HG03039 (cell line): ENCODE measurements around the gene ZNF490.
"Not testable (repeated sequence)": the region's sequence is repeated elsewhere in the genome, so short reads cannot be mapped to it uniquely, and the experiment has no call there.

Experiments
- ATAC-seq: cut with Tn5 transposase; IDR thresholded peaks from one replicate; pipeline ENCODE4 v1.9.1; 2021; ENCODE audit warnings: mild to moderate bottlenecking, moderate library complexity; ENCODE audit not compliant: unreplicated experiment

The ZNF490 gene

DNA sequence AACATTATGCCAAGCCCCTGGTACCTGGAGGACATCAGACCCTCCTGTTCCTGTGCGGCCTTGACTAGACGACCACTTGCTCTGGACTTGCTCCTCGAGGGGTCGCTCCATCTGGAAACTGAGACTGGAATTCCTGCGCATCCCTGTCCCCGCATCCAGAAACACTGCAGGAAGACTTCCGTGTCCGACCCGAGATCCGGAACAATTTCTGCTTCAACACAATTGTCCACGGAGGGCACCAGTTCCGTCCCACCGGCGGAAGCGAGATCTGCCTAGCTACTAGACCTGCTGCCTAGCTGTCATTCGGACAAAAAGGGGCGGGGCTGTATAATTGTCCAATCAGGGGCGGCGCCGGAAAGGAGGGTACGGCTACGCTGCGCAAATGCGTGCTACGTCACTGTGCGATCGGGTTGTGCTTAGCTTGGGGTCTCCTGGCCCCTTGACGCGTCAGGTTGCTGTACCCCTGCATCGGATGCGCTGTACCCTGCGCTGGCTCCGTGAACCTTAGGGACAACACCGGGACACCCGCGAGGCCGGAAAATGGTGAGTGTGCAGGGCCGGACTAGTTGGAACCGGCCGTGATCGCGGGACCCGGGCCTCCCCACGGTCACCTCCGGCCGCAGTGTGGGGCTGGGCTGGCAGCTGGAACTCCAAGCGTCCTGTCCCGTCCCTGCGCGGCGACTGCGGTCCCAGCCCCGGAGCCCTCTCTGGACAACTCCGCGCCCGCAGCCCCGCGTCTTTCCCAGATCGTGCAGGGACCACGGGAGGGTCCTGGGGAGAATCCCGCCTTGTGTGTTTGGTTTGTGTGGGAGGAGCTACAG lies at the start of gene ZNF490, which contains the start of gene ZNF791:
ZNF490 (minus strand) TSS at position 274 of the 821 bp plus-strand sequence; CDS start at position 141, 133 bp downstream.
ZNF791 (plus strand) TSS at position 381 of the 821 bp plus-strand sequence; CDS start at position 541, 160 bp downstream.
- peak; percentile 77 for ATAC-seq

DNA sequence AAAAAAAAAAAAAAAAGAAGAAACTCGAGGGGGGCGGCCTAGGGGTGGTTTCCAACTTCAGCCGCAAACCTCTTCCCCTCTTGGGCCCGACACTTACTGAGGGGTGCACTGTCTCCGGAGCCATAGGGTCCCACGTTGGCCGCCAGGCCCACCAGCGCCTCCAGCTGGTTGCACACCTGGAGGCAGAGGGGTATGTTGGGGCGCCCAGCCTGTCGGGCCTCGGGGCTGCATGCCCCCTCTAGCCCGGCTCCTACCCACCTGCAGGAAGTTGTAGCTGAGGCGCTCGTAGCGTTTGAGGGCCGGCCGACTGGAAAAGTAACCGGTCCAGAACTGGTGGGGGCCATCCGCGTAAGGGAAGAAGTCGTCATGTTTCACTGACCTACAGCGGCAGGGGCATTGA lies 47.4 kb upstream of the ZNF490 start:
- ATAC-seq, result no peak

DNA sequence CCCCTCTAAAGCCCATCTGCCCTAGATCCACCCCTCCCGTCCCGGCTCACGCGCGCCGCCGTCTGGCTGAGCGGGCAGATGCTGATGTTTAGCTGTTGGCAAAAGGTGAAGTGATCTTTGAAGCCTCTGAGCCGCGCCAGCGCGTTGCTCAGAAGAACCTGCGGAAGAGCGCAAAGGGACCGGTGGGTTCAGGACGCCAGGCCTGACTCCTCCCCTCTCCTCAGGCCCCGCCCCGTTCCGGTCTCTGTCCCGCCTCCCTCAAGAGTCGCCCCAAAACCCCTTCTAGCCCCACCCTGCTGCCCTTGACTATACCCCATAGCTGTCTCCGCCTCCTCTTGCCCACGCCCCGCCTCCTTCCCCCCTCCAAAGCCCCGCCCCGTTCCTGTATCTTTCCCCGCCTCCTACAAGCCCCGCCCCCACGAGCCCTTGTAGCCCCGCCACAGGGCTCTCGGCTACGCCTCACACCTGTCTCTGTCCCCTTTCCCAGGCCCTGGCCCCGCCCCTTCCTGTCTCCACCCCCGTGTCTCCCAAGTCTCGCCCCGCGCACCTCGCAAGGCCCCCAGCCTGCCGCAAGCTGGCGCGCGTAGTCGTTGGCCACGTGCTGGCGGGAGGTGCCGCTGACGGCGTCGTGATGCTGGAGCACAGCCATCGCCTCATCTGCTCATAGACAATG lies 46.4 kb upstream of the ZNF490 start:
- ATAC-seq, result no peak

DNA sequence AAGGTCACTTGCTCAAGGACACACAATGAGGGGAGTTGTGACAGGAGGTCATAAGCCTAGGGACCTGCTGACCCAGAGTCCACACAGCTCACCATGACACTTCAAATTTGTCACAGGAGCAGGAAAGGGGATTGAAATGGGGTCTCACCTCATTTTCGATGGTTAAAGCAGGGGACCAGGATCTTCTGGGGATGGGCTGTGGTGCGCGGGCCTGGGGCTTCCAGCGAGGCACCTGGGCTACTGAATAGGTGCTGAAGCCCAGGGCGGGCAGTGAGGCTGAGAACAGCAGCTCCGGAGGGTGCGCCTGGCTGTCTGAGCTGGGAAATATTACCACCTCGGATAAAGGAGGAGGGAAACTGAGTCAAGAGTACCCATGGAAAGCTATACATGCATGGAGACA lies 44.9 kb upstream of the ZNF490 start:
- no peak for ATAC-seq

DNA sequence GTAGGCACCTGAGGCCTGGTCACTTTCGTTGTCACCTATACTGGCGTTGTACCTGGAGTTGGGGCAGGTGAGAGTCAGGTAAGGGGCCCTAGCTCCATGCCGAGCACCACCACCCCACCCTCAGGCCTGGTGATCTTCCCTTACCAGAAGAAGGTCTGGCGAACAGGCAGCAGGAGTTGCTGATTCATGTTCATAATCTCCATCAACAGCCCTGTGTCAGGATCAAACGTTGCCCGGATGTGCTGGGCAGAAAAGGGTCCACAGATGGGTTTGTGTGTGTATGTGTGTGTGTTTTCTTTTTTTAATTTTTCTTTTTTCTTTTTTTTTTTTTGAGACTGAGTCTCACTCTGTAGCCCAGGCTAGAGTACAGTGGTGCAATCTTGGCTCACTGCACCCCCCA lies 41.6 kb upstream of the ZNF490 start:
- no peak for ATAC-seq

DNA sequence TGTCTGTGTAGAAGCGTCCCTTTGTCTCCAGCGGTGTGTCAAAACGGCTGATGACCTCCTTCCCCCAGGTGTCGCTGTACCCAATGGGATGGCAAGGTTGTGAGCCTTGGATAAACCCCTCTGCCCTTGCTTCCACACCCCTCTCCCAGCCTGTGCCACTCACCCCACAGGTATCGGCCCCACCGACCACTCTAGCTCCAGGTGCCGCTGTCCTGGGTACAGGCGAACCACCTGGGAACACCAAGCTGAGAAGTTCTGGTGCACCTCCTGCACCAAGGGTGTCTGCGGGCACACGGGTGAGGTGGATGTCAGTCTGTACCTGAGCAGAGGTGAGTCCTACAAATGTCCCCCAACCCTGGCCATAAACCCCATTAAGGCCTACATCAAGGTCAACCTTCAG lies 39.3 kb upstream of the ZNF490 start:
- no peak for ATAC-seq

DNA sequence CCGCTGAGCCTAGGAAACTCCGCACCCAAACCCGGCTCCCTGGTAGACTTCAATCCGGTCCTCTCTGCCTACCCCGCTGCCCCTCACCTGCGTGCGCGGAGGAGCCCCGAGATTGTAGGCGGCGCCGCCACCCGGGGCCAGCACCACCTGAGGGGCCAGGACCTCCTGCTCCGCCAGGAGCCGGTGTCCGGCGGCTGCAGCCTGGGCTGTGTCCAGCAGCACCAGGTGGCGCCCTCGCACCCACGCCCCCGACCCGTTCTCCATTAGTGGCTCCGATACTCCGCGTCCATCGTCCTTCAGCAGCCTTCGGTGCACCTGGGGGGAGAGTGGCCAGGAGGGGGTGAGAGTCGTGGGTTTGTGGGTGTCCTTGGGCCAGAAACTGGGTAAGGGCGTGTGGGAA lies 37.5 kb upstream of the ZNF490 start:
- no peak for ATAC-seq

DNA sequence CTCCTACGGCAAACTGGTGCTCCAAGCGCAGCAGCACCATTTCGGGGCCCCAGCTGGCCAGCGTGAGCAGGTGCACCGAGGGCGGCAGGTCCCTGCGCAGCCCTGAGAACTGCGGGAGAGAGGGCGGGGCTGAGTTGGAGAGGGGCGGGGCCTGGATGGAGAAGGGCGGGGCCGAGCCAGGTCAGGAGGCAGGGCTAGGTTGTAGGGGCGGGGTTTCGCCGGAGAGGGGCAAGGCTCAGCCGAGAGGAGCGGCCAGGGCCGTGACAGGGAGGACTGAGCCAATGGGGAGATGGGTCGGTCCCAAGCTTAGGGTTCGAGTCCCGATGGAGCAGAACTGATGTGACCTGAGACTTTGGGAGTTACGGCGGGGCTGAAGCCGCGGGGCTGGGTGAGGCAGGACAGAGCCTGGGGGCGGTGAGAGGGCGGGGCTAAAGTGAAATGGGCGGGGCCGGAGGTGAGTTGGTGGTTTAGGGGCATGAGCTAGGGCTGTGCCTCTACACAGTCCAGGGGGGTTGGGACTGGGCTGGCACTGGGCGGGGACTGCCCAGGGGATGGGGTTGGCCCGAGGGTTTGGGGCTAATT lies 37.0 kb upstream of the ZNF490 start:
- no peak for ATAC-seq

DNA sequence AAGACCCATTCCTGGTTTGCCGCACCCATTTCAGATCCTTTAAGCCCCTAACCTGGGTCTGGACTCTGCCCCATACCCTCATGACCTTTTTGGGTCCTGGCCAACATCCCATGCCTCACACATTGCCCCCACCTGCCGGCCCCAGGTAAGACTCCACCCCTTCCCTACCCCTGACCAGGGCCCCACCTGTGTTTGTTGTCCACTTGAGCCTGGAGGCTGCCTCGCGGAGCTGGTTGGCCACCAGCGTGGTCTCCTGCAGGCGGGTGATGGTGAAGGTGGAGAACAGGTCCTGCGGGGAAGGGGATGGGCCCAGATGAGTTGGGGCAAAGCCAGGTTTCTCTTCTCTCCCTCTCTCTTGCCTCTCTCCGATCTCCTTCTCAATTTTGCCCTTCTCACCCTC lies 36.4 kb upstream of the ZNF490 start:
- ATAC-seq, result no peak

DNA sequence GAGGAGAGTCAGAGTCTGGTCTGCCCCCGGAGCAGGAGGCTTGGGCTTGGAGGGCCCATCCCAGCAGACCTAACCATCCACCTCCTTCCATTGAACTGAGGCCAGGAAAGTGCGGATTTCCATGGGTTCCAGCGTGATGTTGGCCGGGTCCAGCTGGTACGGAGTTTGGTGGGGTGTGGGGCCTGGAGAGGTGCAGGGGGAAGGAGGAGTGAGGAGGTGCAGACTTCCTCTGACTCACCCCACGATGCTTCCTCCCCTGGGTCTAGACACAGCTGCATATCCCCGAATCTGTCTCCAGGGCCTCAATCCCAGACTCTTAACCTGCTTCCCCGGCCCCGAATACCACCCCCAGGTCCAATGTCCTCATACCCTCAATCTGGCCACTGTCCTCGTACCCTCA lies 35.9 kb upstream of the ZNF490 start:
- no peak for ATAC-seq

DNA sequence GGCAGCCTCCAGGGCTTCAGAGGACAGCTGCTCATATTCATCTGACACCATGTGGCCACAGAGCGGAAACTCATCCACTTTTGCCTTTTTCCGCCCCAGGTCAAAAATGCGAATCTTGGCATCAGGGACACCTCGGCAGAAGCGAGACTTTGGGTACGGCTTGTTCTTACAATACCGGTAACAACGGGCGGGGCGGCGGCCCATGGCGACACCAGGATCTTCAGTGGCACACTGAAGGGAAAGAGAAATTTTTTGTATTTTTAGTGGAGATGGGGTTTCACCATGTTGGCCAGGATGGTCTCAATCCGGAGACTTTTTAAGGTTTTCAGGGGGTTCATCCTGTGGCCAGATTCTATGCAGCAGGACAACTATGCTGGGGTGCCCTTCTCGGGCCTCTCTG lies 33.1 kb upstream of the ZNF490 start:
- ATAC-seq, result not testable (repeated sequence)

DNA sequence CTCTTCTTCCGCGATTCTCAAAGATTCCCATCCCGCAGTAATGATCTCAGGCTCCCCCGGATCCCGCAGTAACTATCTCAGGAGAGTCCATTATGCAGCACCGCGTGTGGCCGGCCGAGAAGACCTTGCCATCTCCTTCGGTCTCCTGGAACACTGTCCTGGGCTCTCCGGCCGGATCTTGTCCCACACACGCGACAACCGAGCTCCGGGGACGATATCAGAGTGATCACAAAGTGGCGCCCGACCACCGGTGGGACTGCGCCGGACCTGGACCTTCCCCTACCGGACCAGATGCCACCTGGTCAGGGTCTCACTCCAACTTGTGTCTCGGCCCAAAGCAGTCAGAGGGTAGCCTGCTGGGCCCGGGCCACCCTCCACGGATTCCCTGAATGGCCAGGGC lies 31.9 kb upstream of the ZNF490 start:
- no peak for ATAC-seq

DNA sequence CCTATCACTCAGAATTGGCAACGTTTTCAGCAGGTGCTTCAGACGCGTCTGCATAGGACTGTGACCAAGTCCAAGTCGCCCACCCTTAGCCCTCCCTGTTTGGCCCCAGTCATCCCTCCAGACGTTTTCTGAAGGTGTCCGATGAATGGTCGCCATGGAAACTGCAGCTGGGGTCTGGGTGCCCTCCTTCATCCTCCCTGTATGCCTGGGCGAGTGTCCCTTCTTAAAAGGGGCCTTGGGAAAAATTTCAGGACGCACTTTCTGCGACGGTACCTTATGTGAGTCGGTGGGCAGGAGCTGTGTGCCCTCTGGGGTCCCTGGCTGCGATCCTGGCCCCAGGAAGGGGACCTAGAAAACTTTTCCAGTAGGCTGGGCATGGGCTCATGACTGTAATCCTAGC lies 30.8 kb upstream of the ZNF490 start:
- no peak for ATAC-seq

DNA sequence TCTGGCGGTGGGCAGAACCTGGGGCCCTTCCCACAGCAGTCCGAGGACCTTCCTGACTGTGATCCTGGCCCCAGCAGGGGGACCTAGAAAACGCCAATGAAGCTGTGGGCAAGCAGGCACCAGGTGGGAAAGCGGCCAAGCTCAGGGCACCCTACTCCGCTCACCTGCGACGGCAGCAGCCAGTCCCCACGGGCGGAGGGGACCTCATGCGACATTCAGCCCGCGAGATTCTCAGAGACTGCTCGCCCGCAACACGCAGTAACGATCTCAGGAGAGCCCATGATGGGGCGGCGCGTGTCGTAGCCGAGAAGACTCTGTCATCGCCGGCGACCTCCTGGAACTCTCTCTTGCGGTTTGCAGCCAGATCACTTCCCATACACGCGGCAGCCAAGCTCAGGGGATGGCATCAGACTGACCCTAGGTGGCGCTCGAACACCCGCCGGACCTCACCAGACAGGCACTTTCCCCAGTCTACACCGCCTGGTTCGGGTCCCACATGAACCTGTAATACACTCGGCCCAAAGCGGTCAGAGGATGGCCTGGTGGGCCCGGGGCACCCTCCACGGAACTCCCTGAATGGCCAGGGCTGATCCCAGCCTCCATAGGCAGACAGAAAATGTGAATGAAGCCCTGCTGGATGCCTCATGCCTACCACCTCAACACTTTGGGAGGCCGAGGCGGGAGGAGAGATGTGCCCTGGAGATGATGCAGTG lies 29.4 kb upstream of the ZNF490 start:
- no peak for ATAC-seq

DNA sequence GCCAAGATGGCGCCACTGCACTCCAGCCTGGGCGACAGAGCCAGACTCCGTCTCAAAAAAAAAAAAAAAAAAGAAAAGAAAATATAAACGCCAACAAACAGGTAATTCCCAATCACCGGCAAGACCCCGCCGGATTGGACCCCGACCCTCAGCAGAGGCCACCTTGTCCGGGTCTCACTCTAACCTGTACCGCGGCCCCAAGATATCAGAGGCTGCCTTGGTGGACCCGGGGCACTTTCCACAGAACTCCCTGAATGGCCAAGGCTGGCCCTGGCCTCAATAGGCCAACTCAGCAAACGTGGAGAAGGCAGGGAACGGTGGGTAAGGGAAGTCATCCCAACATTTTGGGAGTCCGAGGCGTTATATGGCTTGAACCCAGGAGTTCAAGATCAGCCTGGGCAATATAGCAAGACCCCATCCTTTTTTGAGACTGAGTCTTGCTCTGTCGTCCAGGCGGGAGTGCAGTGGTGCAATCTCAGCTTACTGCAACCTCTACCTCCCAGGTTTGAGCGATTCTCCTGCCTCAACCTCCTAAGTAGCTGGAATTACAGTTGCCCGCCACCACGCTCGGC lies 28.1 kb upstream of the ZNF490 start:
- ATAC-seq, result no peak

DNA sequence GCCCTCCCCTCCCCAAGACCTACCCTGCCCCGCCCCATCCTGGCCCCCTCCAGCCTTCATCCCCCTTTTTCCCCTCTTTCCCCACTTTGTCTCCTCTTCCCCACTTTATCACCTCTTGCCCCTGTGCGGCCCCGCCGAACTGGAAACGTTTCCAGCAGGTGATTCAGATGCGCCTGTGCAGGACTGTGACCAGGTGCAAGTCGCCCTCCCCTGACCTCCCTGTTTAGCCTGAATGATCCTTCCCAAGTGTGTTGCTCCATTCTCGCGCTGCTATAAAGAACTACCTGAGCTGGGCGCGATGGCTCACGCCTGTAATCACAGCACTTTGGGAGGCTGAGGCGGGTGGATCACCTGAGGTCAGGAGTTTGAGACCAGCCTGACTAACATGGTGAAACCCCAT lies 26.0 kb upstream of the ZNF490 start:
- no peak for ATAC-seq

DNA sequence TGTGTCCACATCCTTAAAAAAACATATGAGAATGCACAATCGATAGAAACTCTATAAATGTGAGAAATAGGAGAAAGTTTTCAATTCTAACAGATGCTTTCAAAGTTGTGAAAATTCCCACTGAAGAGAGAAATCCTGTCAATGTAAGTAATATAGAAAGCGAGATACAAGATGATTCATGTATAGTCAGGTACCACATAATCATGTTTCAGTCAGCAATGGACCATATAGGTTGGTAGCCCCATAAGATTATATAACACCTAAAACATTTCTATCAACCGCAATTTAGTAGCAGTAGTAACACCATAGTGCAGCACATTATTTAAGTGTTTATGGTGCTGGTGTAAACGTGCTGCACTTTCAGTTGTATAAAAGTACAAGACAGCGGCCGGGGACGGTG lies 18.6 kb upstream of the ZNF490 start:
- ATAC-seq, result no peak

DNA sequence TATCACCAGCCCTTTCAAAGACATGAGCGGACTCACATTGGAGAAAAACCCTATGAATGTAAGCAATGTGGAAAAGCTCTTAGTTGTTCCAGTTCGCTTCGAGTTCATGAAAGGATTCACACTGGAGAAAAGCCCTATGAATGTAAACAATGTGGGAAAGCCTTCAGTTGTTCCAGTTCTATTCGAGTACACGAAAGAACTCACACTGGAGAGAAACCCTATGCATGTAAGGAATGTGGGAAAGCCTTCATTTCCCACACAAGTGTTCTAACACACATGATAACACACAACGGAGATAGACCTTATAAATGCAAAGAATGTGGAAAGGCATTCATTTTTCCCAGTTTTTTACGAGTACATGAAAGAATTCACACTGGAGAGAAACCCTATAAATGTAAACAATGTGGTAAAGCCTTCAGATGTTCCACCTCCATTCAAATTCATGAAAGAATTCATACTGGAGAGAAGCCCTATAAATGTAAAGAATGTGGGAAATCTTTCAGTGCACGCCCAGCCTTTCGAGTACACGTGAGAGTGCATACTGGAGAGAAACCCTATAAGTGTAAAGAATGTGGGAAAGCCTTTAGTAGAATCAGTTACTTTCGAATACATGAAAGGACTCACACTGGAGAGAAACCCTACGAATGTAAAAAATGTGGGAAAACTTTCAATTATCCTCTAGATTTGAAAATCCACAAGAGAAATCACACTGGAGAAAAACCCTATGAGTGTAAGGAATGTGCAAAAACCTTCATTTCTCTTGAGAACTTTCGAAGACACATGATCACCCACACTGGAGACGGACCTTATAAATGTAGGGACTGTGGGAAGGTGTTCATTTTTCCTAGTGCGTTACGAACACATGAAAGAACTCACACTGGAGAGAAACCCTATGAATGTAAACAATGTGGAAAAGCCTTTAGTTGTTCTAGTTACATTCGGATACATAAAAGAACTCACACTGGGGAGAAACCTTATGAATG lies 17.7 kb upstream of the ZNF490 start:
- no peak for ATAC-seq

DNA sequence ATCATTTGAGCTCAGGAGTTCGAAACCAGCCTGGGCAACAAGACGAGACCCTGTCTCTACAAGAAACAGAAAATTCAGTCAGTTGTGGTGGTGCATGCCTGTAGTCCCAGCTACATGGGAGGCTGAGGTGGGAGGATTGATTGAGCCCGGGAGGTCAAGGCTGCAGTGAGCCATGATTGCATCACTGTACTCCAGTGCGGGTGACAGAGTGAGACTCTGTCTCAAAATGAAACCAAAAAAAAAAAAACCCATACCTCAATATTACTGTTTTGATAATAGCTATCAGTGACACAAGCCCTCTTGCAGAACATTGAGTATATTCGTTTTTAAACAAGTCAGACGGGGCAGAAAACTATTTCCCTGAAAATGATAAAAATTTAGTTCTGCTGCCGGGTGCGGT lies 16.3 kb upstream of the ZNF490 start:
- ATAC-seq, result no peak
